Left ventricle myocardium inferior (tissue), 1 donor: ENCODE data around the gene FBXO2. TPM values are rescaled to one million over a fixed set of nuclear protein-coding genes. Genes with fewer than 3 reads are reported as not detected.

Experiments
- DNase-seq: peaks from one replicate; pipeline ENCODE4 v3.0.0-alpha.2; 2020
- H3K27ac ChIP-seq: fragments of 200-600 bp; replicated peaks from 2 replicates; pipeline ENCODE4 v1.8.0; 2021
- H3K27me3 ChIP-seq: fragments of 200-600 bp; 2 replicates; pipeline ENCODE4 v1.8.0; 2021; ENCODE audit warnings: low read depth
- H3K36me3 ChIP-seq: fragments of 200-600 bp; 2 replicates; pipeline ENCODE4 v1.8.0; 2021
- H3K4me1 ChIP-seq: fragments of 200-600 bp; 2 replicates; pipeline ENCODE4 v1.8.0; 2021
- H3K4me3 ChIP-seq: fragments of 200-600 bp; 2 replicates; pipeline ENCODE4 v1.8.0; 2021; ENCODE audit warnings: mild to moderate bottlenecking, moderate library complexity
- H3K9me3 ChIP-seq: fragments of 200-600 bp; replicated peaks from 2 replicates; pipeline ENCODE4 v1.8.0; 2021
- CTCF ChIP-seq: fragments of 200-600 bp; IDR thresholded peaks from 2 replicates; pipeline ENCODE4 v1.8.0; 2021; ENCODE audit warnings: antibody characterized with exemption, mild to moderate bottlenecking, borderline replicate concordance
- intact Hi-C: fragments of 100-400 bp; cut with micrococcal nuclease; formaldehyde crosslinking; loops from one replicate; pipeline ENCODE4 v1.11.0; 2022
- total RNA-seq: library from RNA; stranded (reverse); fragmentation: NEBNext Ultra II Directional; extraction: Animal tissue kit (Norgen Biotek cat#: 25700); gene quantifications from one replicate; pipeline ENCODE4 v1.2.1, GENCODE V29; 2021
- donor health status: DM: no; HTN: yes; CAD: no; lungs with severe emphysema.

FBXO2 gene
- total RNA-seq, 1 donor from 2014 or later = 1.9 TPM

- Histone ChIP-seq H3K4me3 (no peak overlapping the region), H3K4me1 (no peaks in the 10 kb centered on the region), H3K27me3 (peaks cover 31% of the 10 kb centered on the region), H3K36me3 (no peaks in the 10 kb centered on the region), H3K27ac (no peak overlapping the region), H3K9me3 (peaks cover 7% of the 10 kb centered on the region)
- DNase-seq = no peak
- intact Hi-C loops = no loop called here
- no peak for TF ChIP-seq CTCF
These were observed 47.5 kb downstream of the FBXO2 start for GRCh38 chr1:11606775-11607174.

GRCh38 chr1:11602981-11603380 lies 51.2 kb downstream of the FBXO2 start:
- Histone ChIP-seq H3K36me3 (no peaks in the 10 kb centered on the region), H3K27me3 (peaks cover 58% of the 10 kb centered on the region), H3K9me3 (peaks cover 7% of the 10 kb centered on the region), H3K4me3 (no peak overlapping the region), H3K4me1 (no peaks in the 10 kb centered on the region), H3K27ac (no peak overlapping the region)
- no peak for DNase-seq
- intact Hi-C loops = no loop called here
- TF ChIP-seq CTCF = no peak

- Histone ChIP-seq H3K4me1 (no peaks in the 10 kb centered on the region), H3K27me3 (peaks cover 63% of the 10 kb centered on the region), H3K27ac (no peak overlapping the region), H3K36me3 (no peaks in the 10 kb centered on the region), H3K9me3 (peaks cover 7% of the 10 kb centered on the region), H3K4me3 (no peak overlapping the region)
- TF ChIP-seq CTCF = no peak
- DNase-seq = no peak
- intact Hi-C loops = no loop called here
These were observed 51.8 kb downstream of the FBXO2 start for GRCh38 chr1:11602424-11602823.

DNA sequence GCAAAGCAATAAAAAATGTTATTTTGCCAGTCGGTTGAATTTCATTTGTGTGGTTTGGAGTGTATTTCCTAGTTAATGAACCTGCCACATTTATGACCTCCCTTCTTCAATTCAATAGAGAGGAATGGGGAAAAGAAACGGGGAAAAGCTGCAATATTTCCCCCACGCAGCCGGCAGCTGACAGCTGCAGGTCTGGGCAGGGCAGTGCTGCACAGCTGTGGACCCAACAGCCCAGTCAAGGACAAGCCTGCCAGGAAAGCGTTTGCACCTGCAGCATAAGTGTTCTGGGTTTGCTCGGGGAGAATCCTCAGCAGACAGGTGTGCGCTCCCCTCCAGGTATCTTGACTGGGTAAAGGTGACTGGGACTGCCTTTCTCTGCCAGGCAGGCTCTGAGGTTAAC lies 53.4 kb downstream of the FBXO2 start:
- H3K36me3 ChIP-seq = no peaks in the 10 kb centered on the region
- H3K9me3 ChIP-seq = no peaks in the 10 kb centered on the region
- DNase-seq = no peak
- TF ChIP-seq CTCF = no peak
- no peak overlapping the region for H3K4me3 ChIP-seq
- intact Hi-C loops = no loop called here
- no peak overlapping the region for H3K27ac ChIP-seq
- H3K27me3 ChIP-seq = peaks cover 63% of the 10 kb centered on the region
- no peaks in the 10 kb centered on the region for H3K4me1 ChIP-seq

GRCh38 chr1:11599891-11600576 lies 54.2 kb downstream of the FBXO2 start:
- intact Hi-C loops = no loop called here
- Histone ChIP-seq H3K4me1 (no peaks in the 10 kb centered on the region), H3K27ac (no peak overlapping the region), H3K36me3 (no peaks in the 10 kb centered on the region), H3K27me3 (peaks cover 69% of the 10 kb centered on the region), H3K9me3 (no peaks in the 10 kb centered on the region), H3K4me3 (no peak overlapping the region)
- no peak for TF ChIP-seq CTCF
- no peak for DNase-seq

DNA sequence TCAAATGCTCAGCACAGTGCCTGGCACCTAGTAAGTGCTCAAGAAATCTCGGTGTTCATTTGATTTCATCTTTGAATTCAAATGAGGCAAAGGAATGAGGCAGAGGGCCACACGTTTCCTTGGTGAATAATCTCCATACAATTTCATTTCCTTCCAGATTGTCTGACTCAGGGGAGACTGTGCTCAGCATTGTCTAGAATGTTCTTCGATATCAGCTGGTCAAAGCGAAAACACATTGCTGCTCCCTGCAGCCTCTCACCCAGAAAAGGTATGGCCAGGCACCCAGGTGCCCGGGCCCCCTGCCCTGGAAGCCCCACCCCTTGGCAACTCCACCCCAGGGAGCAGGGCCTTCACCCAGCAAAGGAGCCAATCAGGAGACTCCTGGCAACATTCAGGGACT lies 55.8 kb downstream of the FBXO2 start:
- no peaks in the 10 kb centered on the region for H3K36me3 ChIP-seq
- intact Hi-C loops = no loop called here
- no peak for TF ChIP-seq CTCF
- H3K4me1 ChIP-seq = peaks cover 13% of the 10 kb centered on the region
- no peaks in the 10 kb centered on the region for H3K9me3 ChIP-seq
- H3K4me3 ChIP-seq = no peak overlapping the region
- DNase-seq = no peak
- no peak overlapping the region for H3K27ac ChIP-seq
- peaks cover 81% of the 10 kb centered on the region for H3K27me3 ChIP-seq
